ENCODE data around the gene TEP1. TPM values are rescaled to one million over a fixed set of nuclear protein-coding genes. Genes with fewer than 3 reads are reported as not detected.
A peak's percentile ranks its signal among the peaks of the same experiment; 100 is the strongest.

TEP1 gene
- polyA plus RNA-seq, 1 donor from 2014 or later = 5.2 TPM

- Histone ChIP-seq H3K4me2 (ENCODE audit: low read length) (no peak overlapping the region), H3K79me2 (replicated peaks; ENCODE audit: insufficient read depth, low read length) (peaks cover 25% of the 10 kb centered on the region), H3K27me3 (ENCODE audit: insufficient read depth, low read depth, low read length) (no peaks in the 10 kb centered on the region), H3K9me2 (ENCODE audit: insufficient read depth, low read length) (no peaks in the 10 kb centered on the region), H2AFZ (ENCODE audit: low read depth, low read length) (no peak overlapping the region), H3K4me3 (ENCODE audit: low read length) (no peak overlapping the region), H3K9me3 (ENCODE audit: low read length) (no peaks in the 10 kb centered on the region), H3K9ac (ENCODE audit: low read length) (no peak overlapping the region), H4K20me1 (ENCODE audit: insufficient read depth) (no peaks in the 10 kb centered on the region), H3F3A (ENCODE audit: insufficient read depth, low read length, poor library complexity, severe bottlenecking) (peaks cover 10% of the 10 kb centered on the region), H3K27ac (ENCODE audit: low read length) (no peak overlapping the region), H3K36me3 (ENCODE audit: insufficient read depth, low read length) (no peaks in the 10 kb centered on the region)
- no peak for TF ChIP-seq REST (IDR thresholded peaks at IDR 0.05; ENCODE audit: borderline replicate concordance)
- TF ChIP-seq RAD21 (conservative IDR thresholded peaks at IDR 0.05) = no peak
- TF ChIP-seq CTCF (IDR thresholded peaks at IDR 0.05; ENCODE audit: poor library complexity, severe bottlenecking) = no peak
- no peak for TF ChIP-seq SMC3 (conservative IDR thresholded peaks at IDR 0.05; ENCODE audit: poor library complexity)
- TF ChIP-seq MXI1 (conservative IDR thresholded peaks at IDR 0.05; ENCODE audit: poor library complexity, severe bottlenecking) = no peak
- no peak for TF ChIP-seq TAF1 (IDR thresholded peaks at IDR 0.05; ENCODE audit: low read depth)
- no peak for TF ChIP-seq EP300 (conservative IDR thresholded peaks at IDR 0.05; ENCODE audit: poor library complexity, severe bottlenecking)
- no peak for TF ChIP-seq EZH2 (IDR thresholded peaks at IDR 0.05; ENCODE audit: borderline replicate concordance, insufficient read depth, low read length, poor library complexity, severe bottlenecking)
- TF ChIP-seq POLR2AphosphoS5 (IDR thresholded peaks at IDR 0.05) = no peak
Observed at GRCh38 chr14:20328705-20329104, 84.6 kb downstream of the TEP1 start.

- no peak overlapping the region for H2AFZ ChIP-seq (ENCODE audit: low read depth, low read length)
- no peak overlapping the region for H3K9ac ChIP-seq (ENCODE audit: low read length)
- H3K79me2 ChIP-seq (replicated peaks; ENCODE audit: insufficient read depth, low read length) = peaks cover 25% of the 10 kb centered on the region
- H3K9me3 ChIP-seq (ENCODE audit: low read length) = no peaks in the 10 kb centered on the region
- TF ChIP-seq CTCF (IDR thresholded peaks at IDR 0.05; ENCODE audit: poor library complexity, severe bottlenecking) (peak; percentile 86), EP300 (conservative IDR thresholded peaks at IDR 0.05; ENCODE audit: poor library complexity, severe bottlenecking) (no peak), RAD21 (conservative IDR thresholded peaks at IDR 0.05) (peak; percentile 84), SMC3 (conservative IDR thresholded peaks at IDR 0.05; ENCODE audit: poor library complexity) (peak; percentile 89), TAF1 (IDR thresholded peaks at IDR 0.05; ENCODE audit: low read depth) (no peak)
- no peaks in the 10 kb centered on the region for H3K27me3 ChIP-seq (ENCODE audit: insufficient read depth, low read depth, low read length)
- H3K36me3 ChIP-seq (ENCODE audit: insufficient read depth, low read length) = no peaks in the 10 kb centered on the region
- H3K27ac ChIP-seq (ENCODE audit: low read length) = no peak overlapping the region
- no peaks in the 10 kb centered on the region for H4K20me1 ChIP-seq (ENCODE audit: insufficient read depth)
- H3K4me2 ChIP-seq (ENCODE audit: low read length) = no peak overlapping the region
- H3F3A ChIP-seq (ENCODE audit: insufficient read depth, low read length, poor library complexity, severe bottlenecking) = peaks cover 2% of the 10 kb centered on the region
- H3K9me2 ChIP-seq (ENCODE audit: insufficient read depth, low read length) = no peaks in the 10 kb centered on the region
- H3K4me3 ChIP-seq (ENCODE audit: low read length) = no peak overlapping the region
Observed at GRCh38 chr14:20327005-20327869, 86.1 kb downstream of the TEP1 start.

Data from neural cell (in vitro differentiated cells).